Sigmoid colon (tissue), 7 donors: ENCODE results near the gene PPIB. TPM values are rescaled to one million over a fixed set of nuclear protein-coding genes. Genes with fewer than 3 reads are reported as not detected.

Experiments
- DNase-seq: peaks from one replicate; pipeline ENCODE4 v3.0.0-alpha.2; 2019
- H3K27ac ChIP-seq, 4 donors: fragments of 200-600 bp; sonication (generic); one replicate each; pipeline ENCODE4 v1.5.1; 2016 to 2019; ENCODE audit warnings: mild to moderate bottlenecking in 1 of 4
- H3K27me3 ChIP-seq, 3 donors: fragments of 200-600 bp; sonication (generic); one replicate each; pipeline ENCODE4 v1.5.1; 2019; ENCODE audit warnings: mild to moderate bottlenecking in 1 of 3
- H3K36me3 ChIP-seq, 4 donors: fragments of 200-600 bp; sonication (generic); one replicate each; pipeline ENCODE4 v1.5.1; 2016 to 2019
- H3K4me1 ChIP-seq, 4 donors: fragments of 200-600 bp; sonication (generic); one replicate each; pipeline ENCODE4 v1.5.1; 2017 to 2019
- H3K4me3 ChIP-seq, 4 donors: fragments of 200-600 bp; sonication (generic); one replicate each; pipeline ENCODE4 v1.5.1; 2017 to 2019; ENCODE audit warnings: mild to moderate bottlenecking in 2 of 4, moderate library complexity in 1 of 4
- H3K9me3 ChIP-seq, 4 donors: fragments of 200-600 bp in 3 of 4; sonication (generic) in 3 of 4; one replicate each; pipeline versions ENCODE4 v1.5.1 to v1.6.1; 2013 to 2019
- EP300 ChIP-seq, 4 donors: sonication (generic); formaldehyde crosslinking; IDR thresholded peaks; one replicate each; pipeline ENCODE4 v1.6.1; 2017; ENCODE audit warnings: antibody characterized with exemption in 4 of 4
- POLR2A ChIP-seq, 2 donors: fragments of 450-650 bp; IDR thresholded peaks; one replicate each; pipeline ENCODE4 v1.6.1; 2016; ENCODE audit warnings: antibody characterized with exemption in 2 of 2, mild to moderate bottlenecking in 2 of 2, moderate library complexity in 2 of 2
- POLR2AphosphoS5 ChIP-seq, 4 donors: sonication (generic); formaldehyde crosslinking; IDR thresholded peaks; one replicate each; pipeline ENCODE4 v1.6.1; 2017; ENCODE audit warnings: antibody characterized with exemption in 4 of 4
- WGBS, 2 donors: extraction: QIAGEN DNeasy Blood & Tissue Kit; methylation state at CpG; one replicate each; pipeline ENCODE4 v1.1.7; 2013; 5-methylcytosine and 5-hydroxymethylcytosine counted together
- intact Hi-C: fragments of 100-400 bp; cut with DNase I; formaldehyde crosslinking; loops from one replicate; pipeline ENCODE4 v1.15.1; 2023
- polyA plus RNA-seq, 3 donors: library from polyadenylated mRNA; stranded (reverse); fragments of 200-250 nt; gene quantifications; one replicate each; pipeline ENCODE4 v1.2.3, GENCODE V29; 2013
- total RNA-seq, 4 donors: library from RNA; depleted of rRNA; stranded (reverse); fragments of >200 nt; gene quantifications; one replicate each; pipeline ENCODE4 v1.1.0, GENCODE V29; 2016
- TF ChIP-seq, protein P1 (sequence below), 4 experiments: fragments of 450-650 bp in 3 of 4; fragments of 200-600 bp in 1 of 4; IDR thresholded peaks; one replicate each; pipeline ENCODE4 v1.5.1; 2016 to 2019; ENCODE audit warnings: antibody characterized with exemption in 4 of 4, mild to moderate bottlenecking in 3 of 4, moderate library complexity in 2 of 4
- donor health status: healthy with polysubstance abuse.
- donor health status: Bipolar disorder and iron deficiency.
- donor health status: healthy.

The PPIB gene
- total and polyA plus RNA-seq, 7 donors: 154 to 647 (median 169) TPM

- Histone ChIP-seq H3K36me3 (peaks cover 0 to 15% (median 2%) of the 10 kb centered on the region in 4 donors), H3K27ac (no peak overlapping the region), H3K9me3 (no peaks in the 10 kb centered on the region), H3K4me1 (peaks cover 0 to 19% (median 15%) of the 10 kb centered on the region in 4 donors), H3K27me3 (no peaks in the 10 kb centered on the region), H3K4me3 (no peak overlapping the region)
- TF ChIP-seq, protein P1, sequence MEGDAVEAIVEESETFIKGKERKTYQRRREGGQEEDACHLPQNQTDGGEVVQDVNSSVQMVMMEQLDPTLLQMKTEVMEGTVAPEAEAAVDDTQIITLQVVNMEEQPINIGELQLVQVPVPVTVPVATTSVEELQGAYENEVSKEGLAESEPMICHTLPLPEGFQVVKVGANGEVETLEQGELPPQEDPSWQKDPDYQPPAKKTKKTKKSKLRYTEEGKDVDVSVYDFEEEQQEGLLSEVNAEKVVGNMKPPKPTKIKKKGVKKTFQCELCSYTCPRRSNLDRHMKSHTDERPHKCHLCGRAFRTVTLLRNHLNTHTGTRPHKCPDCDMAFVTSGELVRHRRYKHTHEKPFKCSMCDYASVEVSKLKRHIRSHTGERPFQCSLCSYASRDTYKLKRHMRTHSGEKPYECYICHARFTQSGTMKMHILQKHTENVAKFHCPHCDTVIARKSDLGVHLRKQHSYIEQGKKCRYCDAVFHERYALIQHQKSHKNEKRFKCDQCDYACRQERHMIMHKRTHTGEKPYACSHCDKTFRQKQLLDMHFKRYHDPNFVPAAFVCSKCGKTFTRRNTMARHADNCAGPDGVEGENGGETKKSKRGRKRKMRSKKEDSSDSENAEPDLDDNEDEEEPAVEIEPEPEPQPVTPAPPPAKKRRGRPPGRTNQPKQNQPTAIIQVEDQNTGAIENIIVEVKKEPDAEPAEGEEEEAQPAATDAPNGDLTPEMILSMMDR (IDR thresholded peaks at IDR 0.05): no peak
- TF ChIP-seq EP300 (IDR thresholded peaks at IDR 0.05) (no peak), POLR2A (IDR thresholded peaks at IDR 0.05) (no peak), POLR2AphosphoS5 (IDR thresholded peaks at IDR 0.05) (no peak)
- intact Hi-C loops: no loop called here
- no peak for DNase-seq
- WGBS, 2 donors: 88 to 90% methylated on average over 5 of the region's 5 CpGs
These were observed 3.5 kb upstream of the PPIB start for GRCh38 chr15:64166102-64166890.

GRCh38 chr15:64164436-64164835, 1.6 kb upstream of the PPIB start:
- no peaks in the 10 kb centered on the region for H3K9me3 ChIP-seq
- peaks cover 8 to 23% (median 19%) of the 10 kb centered on the region in 4 donors for H3K36me3 ChIP-seq
- intact Hi-C loops: no loop called here
- no peak overlapping the region for H3K27ac ChIP-seq
- TF ChIP-seq EP300 (IDR thresholded peaks at IDR 0.05) (no peak), POLR2AphosphoS5 (IDR thresholded peaks at IDR 0.05) (no peak)
- no peaks in the 10 kb centered on the region for H3K27me3 ChIP-seq
- H3K4me3 ChIP-seq: no peak overlapping the region
- peaks cover 0 to 38% (median 32%) of the 10 kb centered on the region in 4 donors for H3K4me1 ChIP-seq
- WGBS, 2 donors: 78 to 88% methylated on average over 4 of the region's 4 CpGs
- no peak for DNase-seq

DNA sequence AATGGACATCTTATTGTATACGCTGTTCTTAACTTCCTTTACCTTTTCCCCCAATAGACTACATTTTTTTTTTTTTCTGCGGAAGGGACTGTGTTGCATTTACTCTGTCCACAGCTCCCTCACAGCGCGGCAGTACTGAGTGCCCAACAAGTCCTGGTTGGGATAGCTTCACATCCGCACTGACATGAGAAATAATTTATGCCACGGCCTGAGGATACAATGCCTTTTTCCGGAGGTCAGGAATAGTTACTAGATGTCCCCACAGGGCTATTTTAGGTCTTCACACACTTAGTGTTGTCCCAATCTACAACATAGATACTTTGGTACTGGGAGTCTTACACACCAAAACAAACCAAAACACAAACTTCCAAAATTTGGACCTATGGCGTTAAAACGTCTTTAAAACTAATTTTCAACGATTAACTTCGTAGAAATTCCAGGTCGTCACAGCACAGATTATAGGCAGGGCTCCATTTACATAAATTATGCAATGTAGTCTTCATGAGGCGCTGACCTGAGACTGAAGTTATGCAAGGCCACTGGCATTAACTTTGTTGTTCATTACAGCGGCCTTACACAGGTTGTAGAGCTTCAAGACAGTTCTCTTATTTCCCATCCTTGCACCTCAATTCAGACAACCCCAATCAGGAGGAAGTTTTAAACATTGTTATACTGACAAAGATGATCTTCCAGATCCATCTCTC, 989 bp upstream of the PPIB start:
- peaks cover 14 to 29% (median 26%) of the 10 kb centered on the region in 4 donors for H3K36me3 ChIP-seq
- peak overlapping the region; percentile 4 to 95 (median 78) for H3K4me3 ChIP-seq
- H3K27ac ChIP-seq: peak overlapping the region; percentile 83 to 94 (median 88)
- H3K9me3 ChIP-seq: no peaks in the 10 kb centered on the region
- no peak for TF ChIP-seq POLR2A (IDR thresholded peaks at IDR 0.05)
- TF ChIP-seq EP300 (IDR thresholded peaks at IDR 0.05): no peak
- no peak for TF ChIP-seq POLR2AphosphoS5 (IDR thresholded peaks at IDR 0.05)
- TF ChIP-seq, protein P1 (IDR thresholded peaks at IDR 0.05): no peak
- H3K27me3 ChIP-seq: no peaks in the 10 kb centered on the region
- DNase-seq: no peak
- peaks cover 0 to 44% (median 33%) of the 10 kb centered on the region in 4 donors for H3K4me1 ChIP-seq
- 43 to 66% methylated on average over 14 of the region's 14 CpGs for WGBS, 2 donors
- intact Hi-C loops: loop anchor here (1.0 to 2.0 kb wide), 3 partner anchors 69 to 223 kb away; partner anchors contain the start of genes CSNK1G1, SNX1 and TRIP4

GRCh38 chr15:64162478-64162868, 349 bp downstream of the PPIB start:
- TF ChIP-seq EP300 (IDR thresholded peaks at IDR 0.05): no peak
- TF ChIP-seq, protein P1 (IDR thresholded peaks at IDR 0.05): no peak
- TF ChIP-seq POLR2AphosphoS5 (IDR thresholded peaks at IDR 0.05): no peak
- TF ChIP-seq POLR2A (IDR thresholded peaks at IDR 0.05): no peak
- H3K4me3 ChIP-seq: peak overlapping the region; percentile 78 to 95 (median 80)
- H3K36me3 ChIP-seq: peaks cover 27 to 42% (median 39%) of the 10 kb centered on the region in 4 donors
- 0 to 1% methylated on average over 21 of the region's 21 CpGs for WGBS, 2 donors
- intact Hi-C loops: loop anchor here (2.0 kb wide), 2 partner anchors 68 to 194 kb away; partner anchors contain the start of genes CSNK1G1 and SNX1
- peak overlapping the region; percentile 83 to 94 (median 88) for H3K27ac ChIP-seq
- DNase-seq: no peak
- no peaks in the 10 kb centered on the region for H3K9me3 ChIP-seq
- H3K4me1 ChIP-seq: peaks cover 0 to 51% (median 36%) of the 10 kb centered on the region in 4 donors
- no peaks in the 10 kb centered on the region for H3K27me3 ChIP-seq
